ENCODE results near the gene SYNE1.

The SYNE1 gene

GRCh38 chr6:152298848-152299735 is 338.1 kb downstream of the SYNE1 start:
- DNase-seq (ENCODE audit: low read depth), result no peak
- no peak overlapping the region for H3K4me3 ChIP-seq (ENCODE audit: low read length)
- TF ChIP-seq CTCF (conservative IDR thresholded peaks at IDR 0.05; ENCODE audit: low read depth, low read length), result no peak

GRCh38 chr6:152298055-152298647 is 339.0 kb downstream of the SYNE1 start:
- no peak overlapping the region for H3K4me3 ChIP-seq (ENCODE audit: low read length)
- DNase-seq (ENCODE audit: low read depth), result no peak
- no peak for TF ChIP-seq CTCF (conservative IDR thresholded peaks at IDR 0.05; ENCODE audit: low read depth, low read length)

GRCh38 chr6:152296648-152297376 is 340.4 kb downstream of the SYNE1 start:
- H3K4me3 ChIP-seq (ENCODE audit: low read length), result no peak overlapping the region
- DNase-seq (ENCODE audit: low read depth), result no peak
- TF ChIP-seq CTCF (conservative IDR thresholded peaks at IDR 0.05; ENCODE audit: low read depth, low read length), result no peak

GRCh38 chr6:152295920-152296319 is 341.2 kb downstream of the SYNE1 start:
- no peak for TF ChIP-seq CTCF (conservative IDR thresholded peaks at IDR 0.05; ENCODE audit: low read depth, low read length)
- no peak for DNase-seq (ENCODE audit: low read depth)
- H3K4me3 ChIP-seq (ENCODE audit: low read length), result no peak overlapping the region

- DNase-seq (ENCODE audit: low read depth), result no peak
- H3K4me3 ChIP-seq (ENCODE audit: low read length), result no peak overlapping the region
These were observed 341.8 kb downstream of the SYNE1 start for GRCh38 chr6:152295346-152295745.

GRCh38 chr6:152293404-152293803 is 343.8 kb downstream of the SYNE1 start:
- TF ChIP-seq CTCF (conservative IDR thresholded peaks at IDR 0.05; ENCODE audit: low read depth, low read length), result no peak
- no peak overlapping the region for H3K4me3 ChIP-seq (ENCODE audit: low read length)

More at GRCh38 chr6:152295346-152295745, 341.8 kb downstream of the SYNE1 start:
- no peak for TF ChIP-seq CTCF (conservative IDR thresholded peaks at IDR 0.05; ENCODE audit: low read depth, low read length)

More at GRCh38 chr6:152293404-152293803, 343.8 kb downstream of the SYNE1 start:
- DNase-seq (ENCODE audit: low read depth), result no peak

Data from retinal pigment epithelial cell (primary cell).